ENCODE results near the gene SNAPC2. TPM values are rescaled to one million over a fixed set of nuclear protein-coding genes. Genes with fewer than 3 reads are reported as not detected.

Gene SNAPC2
- total RNA-seq, 1 donor from 2014 or later = 18.6 TPM

GRCh38 chr19:7922836-7923195, 2.7 kb downstream of the SNAPC2 start:
- no peak overlapping the region for H3K4me3 Mint-ChIP-seq (ENCODE audit: unreplicated experiment)
- no peaks in the 10 kb centered on the region for H3K36me3 Mint-ChIP-seq (ENCODE audit: unreplicated experiment)
- peak overlapping the region; percentile 26 for H3K27ac Mint-ChIP-seq (ENCODE audit: unreplicated experiment)

GRCh38 chr19:7923295-7924191, 3.4 kb downstream of the SNAPC2 start:
- no peak for DNase-seq
- peaks cover 17% of the 10 kb centered on the region for H3K9me3 Mint-ChIP-seq (ENCODE audit: unreplicated experiment)
- peaks cover 18% of the 10 kb centered on the region for H3K27me3 Mint-ChIP-seq (ENCODE audit: unreplicated experiment)
- no peak for TF ChIP-seq CTCF (IDR thresholded peaks at IDR 0.05; ENCODE audit: partially characterized antibody, unreplicated experiment)
- H3K27ac Mint-ChIP-seq (ENCODE audit: unreplicated experiment) = peak overlapping the region; percentile 26
- H3K4me3 Mint-ChIP-seq (ENCODE audit: unreplicated experiment) = peak overlapping the region; percentile 15
- peaks cover 6% of the 10 kb centered on the region for H3K4me1 Mint-ChIP-seq (ENCODE audit: low read depth, unreplicated experiment)
- no peaks in the 10 kb centered on the region for H3K36me3 Mint-ChIP-seq (ENCODE audit: unreplicated experiment)

More at GRCh38 chr19:7922836-7923195, 2.7 kb downstream of the SNAPC2 start:
- peaks cover 17% of the 10 kb centered on the region for H3K9me3 Mint-ChIP-seq (ENCODE audit: unreplicated experiment)
- peaks cover 19% of the 10 kb centered on the region for H3K27me3 Mint-ChIP-seq (ENCODE audit: unreplicated experiment)
- peaks cover 3% of the 10 kb centered on the region for H3K4me1 Mint-ChIP-seq (ENCODE audit: low read depth, unreplicated experiment)
- no peak for DNase-seq
- TF ChIP-seq CTCF (IDR thresholded peaks at IDR 0.05; ENCODE audit: partially characterized antibody, unreplicated experiment) = no peak

- Mint-ChIP-seq H3K4me3 (ENCODE audit: unreplicated experiment) (peak overlapping the region; percentile 76), H3K36me3 (ENCODE audit: unreplicated experiment) (no peaks in the 10 kb centered on the region), H3K27ac (ENCODE audit: unreplicated experiment) (no peak overlapping the region), H3K27me3 (ENCODE audit: unreplicated experiment) (peaks cover 18% of the 10 kb centered on the region), H3K4me1 (ENCODE audit: low read depth, unreplicated experiment) (peaks cover 6% of the 10 kb centered on the region), H3K9me3 (ENCODE audit: unreplicated experiment) (peaks cover 17% of the 10 kb centered on the region)
- TF ChIP-seq CTCF (IDR thresholded peaks at IDR 0.05; ENCODE audit: partially characterized antibody, unreplicated experiment) = no peak
- DNase-seq = no peak
Observed at GRCh38 chr19:7924241-7924640, 4.1 kb downstream of the SNAPC2 start.

GRCh38 chr19:7924651-7925170, 4.6 kb downstream of the SNAPC2 start:
- Mint-ChIP-seq H3K27ac (ENCODE audit: unreplicated experiment) (no peak overlapping the region), H3K36me3 (ENCODE audit: unreplicated experiment) (no peaks in the 10 kb centered on the region)

More at GRCh38 chr19:7924651-7925170, 4.6 kb downstream of the SNAPC2 start:
- no peak for DNase-seq
- peaks cover 17% of the 10 kb centered on the region for H3K9me3 Mint-ChIP-seq (ENCODE audit: unreplicated experiment)
- H3K27me3 Mint-ChIP-seq (ENCODE audit: unreplicated experiment) = peaks cover 18% of the 10 kb centered on the region
- peaks cover 6% of the 10 kb centered on the region for H3K4me1 Mint-ChIP-seq (ENCODE audit: low read depth, unreplicated experiment)
- TF ChIP-seq CTCF (IDR thresholded peaks at IDR 0.05; ENCODE audit: partially characterized antibody, unreplicated experiment) = no peak
- peak overlapping the region; percentile 67 for H3K4me3 Mint-ChIP-seq (ENCODE audit: unreplicated experiment)
